DND-41 (cell line): ENCODE results near the gene GOLIM4.
"Not testable (repeated sequence)": the region's sequence is repeated elsewhere in the genome, so short reads cannot be mapped to it uniquely, and the experiment has no call there.

ENCODE experiments used
- ATAC-seq: fragments of 200-7000 bp; cut with Tn5 transposase; 3 replicates; pipeline ENCODE4 v1.9.1; 2021; ENCODE audit warnings: low read depth; ENCODE audit not compliant: insufficient read depth
- DNase-seq: peaks from one replicate; pipeline ENCODE4 v3.0.0-alpha.2; 2020
- H2AFZ ChIP-seq: 2 replicates; pipeline ENCODE4 v1.6.0; 2012; ENCODE audit warnings: low read depth, low read length
- H3K27ac ChIP-seq: 2 replicates; pipeline ENCODE4 v1.5.1; 2012; ENCODE audit warnings: low read length, inconsistent platforms
- H3K27me3 ChIP-seq: fragments of 200-600 bp; sonication (generic); 2 replicates; pipeline ENCODE4 v1.6.0; 2012; ENCODE audit warnings: low read length, mild to moderate bottlenecking, inconsistent platforms; ENCODE audit not compliant: insufficient read depth, poor library complexity
- H3K36me3 ChIP-seq: 2 replicates; pipeline ENCODE4 v1.5.1; 2012; ENCODE audit warnings: low read length, inconsistent platforms; ENCODE audit not compliant: insufficient read depth
- H3K4me1 ChIP-seq: 2 replicates; pipeline ENCODE4 v1.5.1; 2012; ENCODE audit warnings: mild to moderate bottlenecking, low read length; ENCODE audit not compliant: insufficient read depth
- H3K4me2 ChIP-seq: 2 replicates; pipeline ENCODE4 v1.6.0; 2012; ENCODE audit warnings: mild to moderate bottlenecking, moderate library complexity, low read length, inconsistent platforms; ENCODE audit not compliant: insufficient read depth
- H3K4me3 ChIP-seq, 2 experiments: fragments of 200-600 bp in 1 of 2; shearing (Covaris generic) in 1 of 2; 2 replicates each; pipeline ENCODE4 v1.5.1; 2012 to 2016; ENCODE audit warnings: inconsistent platforms in 2 of 2, low read length in 2 of 2, mild to moderate bottlenecking in 2 of 2, low read depth in 1 of 2, moderate library complexity in 1 of 2
- H3K79me2 ChIP-seq: 2 replicates; pipeline ENCODE4 v1.6.0; 2012; ENCODE audit warnings: low read length, inconsistent platforms; ENCODE audit not compliant: insufficient read depth
- H3K9ac ChIP-seq: 2 replicates; pipeline ENCODE4 v1.6.0; 2012; ENCODE audit warnings: low read depth, mild to moderate bottlenecking, inconsistent platforms, low read length, moderate library complexity
- H3K9me3 ChIP-seq: 2 replicates; pipeline ENCODE4 v1.5.1; 2012; ENCODE audit warnings: low read length, moderate library complexity, mild to moderate bottlenecking, inconsistent platforms; ENCODE audit not compliant: insufficient read depth, severe bottlenecking
- H4K20me1 ChIP-seq: 2 replicates; pipeline ENCODE4 v1.6.0; 2012; ENCODE audit warnings: low read length; ENCODE audit not compliant: insufficient read depth
- EZH2 ChIP-seq: IDR thresholded peaks from 3 replicates; pipeline ENCODE4 v1.6.1; 2012; ENCODE audit warnings: borderline replicate concordance, low read depth, mild to moderate bottlenecking, moderate library complexity, low read length, inconsistent platforms; ENCODE audit not compliant: severe bottlenecking
- TF ChIP-seq, protein P1 (sequence below): IDR thresholded peaks from 2 replicates; pipeline ENCODE4 v1.5.1; 2012; ENCODE audit warnings: borderline replicate concordance, low read length, moderate library complexity, mild to moderate bottlenecking; ENCODE audit not compliant: poor library complexity, severe bottlenecking; ENCODE audit errors: extremely low read depth

Gene GOLIM4

DNA sequence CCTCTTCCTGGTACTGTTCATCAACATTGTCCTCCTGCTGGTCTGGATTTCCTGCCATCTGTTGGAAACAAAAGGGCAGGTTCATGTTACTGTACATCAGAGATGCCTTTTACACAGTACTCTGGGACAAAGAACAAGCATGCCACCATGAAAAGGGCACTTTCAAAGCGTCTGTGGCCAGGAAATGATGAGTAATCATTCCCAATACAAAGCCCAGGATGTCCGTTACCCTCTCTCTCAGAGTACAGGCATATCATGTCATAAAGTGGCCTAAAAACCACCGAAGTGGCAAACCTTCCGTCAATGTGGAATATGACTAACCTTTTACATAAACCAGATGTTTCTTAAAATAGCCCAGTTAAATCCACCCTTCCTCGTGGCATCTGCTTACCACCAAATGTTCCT, 71.2 kb downstream of the GOLIM4 start:
- TF ChIP-seq, protein P1, sequence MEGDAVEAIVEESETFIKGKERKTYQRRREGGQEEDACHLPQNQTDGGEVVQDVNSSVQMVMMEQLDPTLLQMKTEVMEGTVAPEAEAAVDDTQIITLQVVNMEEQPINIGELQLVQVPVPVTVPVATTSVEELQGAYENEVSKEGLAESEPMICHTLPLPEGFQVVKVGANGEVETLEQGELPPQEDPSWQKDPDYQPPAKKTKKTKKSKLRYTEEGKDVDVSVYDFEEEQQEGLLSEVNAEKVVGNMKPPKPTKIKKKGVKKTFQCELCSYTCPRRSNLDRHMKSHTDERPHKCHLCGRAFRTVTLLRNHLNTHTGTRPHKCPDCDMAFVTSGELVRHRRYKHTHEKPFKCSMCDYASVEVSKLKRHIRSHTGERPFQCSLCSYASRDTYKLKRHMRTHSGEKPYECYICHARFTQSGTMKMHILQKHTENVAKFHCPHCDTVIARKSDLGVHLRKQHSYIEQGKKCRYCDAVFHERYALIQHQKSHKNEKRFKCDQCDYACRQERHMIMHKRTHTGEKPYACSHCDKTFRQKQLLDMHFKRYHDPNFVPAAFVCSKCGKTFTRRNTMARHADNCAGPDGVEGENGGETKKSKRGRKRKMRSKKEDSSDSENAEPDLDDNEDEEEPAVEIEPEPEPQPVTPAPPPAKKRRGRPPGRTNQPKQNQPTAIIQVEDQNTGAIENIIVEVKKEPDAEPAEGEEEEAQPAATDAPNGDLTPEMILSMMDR = no peak
- no peak for TF ChIP-seq EZH2
- Histone ChIP-seq H3K79me2 (no peaks in the 10 kb centered on the region), H2AFZ (no peak overlapping the region), H3K27ac (no peak overlapping the region), H4K20me1 (no peaks in the 10 kb centered on the region), H3K27me3 (no peaks in the 10 kb centered on the region), H3K36me3 (no peaks in the 10 kb centered on the region), H3K9ac (no peak overlapping the region), H3K4me3 (no peak overlapping the region), H3K4me2 (no peak overlapping the region), H3K4me1 (no peaks in the 10 kb centered on the region), H3K9me3 (no peaks in the 10 kb centered on the region)
- DNase-seq (no peak), ATAC-seq (no peak)

DNA sequence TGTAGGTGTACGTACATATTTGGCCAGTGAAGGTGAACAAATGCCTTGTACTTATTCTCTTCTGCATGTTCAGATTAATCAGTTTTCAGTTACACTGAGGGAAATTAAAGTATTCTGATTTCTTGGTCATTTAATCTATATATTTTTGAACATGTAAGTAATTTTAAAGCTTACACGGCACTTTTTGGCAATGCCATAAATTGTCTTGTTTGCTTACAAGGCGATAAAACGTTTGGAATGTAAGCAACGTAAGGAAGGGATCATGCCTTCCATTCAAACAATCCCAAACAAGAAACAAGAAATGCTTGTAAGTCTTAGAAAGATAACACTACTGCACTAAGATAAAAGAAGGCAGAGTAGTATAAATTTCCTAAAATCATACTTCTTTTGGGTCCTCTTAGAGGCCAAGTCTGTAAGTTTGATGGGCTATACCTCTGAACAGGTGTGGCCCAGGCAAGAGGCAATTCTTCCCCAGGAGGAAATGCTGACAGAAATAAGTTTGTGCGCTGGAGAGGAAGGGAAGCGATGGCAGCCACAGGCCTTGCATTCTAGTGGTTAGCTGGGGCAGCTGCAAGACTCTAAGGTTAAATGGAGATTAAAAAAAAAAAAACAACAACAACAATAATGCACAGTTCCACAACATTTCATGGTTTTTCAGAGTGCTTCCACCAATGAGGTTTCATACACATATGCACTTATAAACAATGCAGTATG, 73.8 kb downstream of the GOLIM4 start:
- no peak for DNase-seq
- Histone ChIP-seq H4K20me1 (no peaks in the 10 kb centered on the region), H2AFZ (no peak overlapping the region), H3K4me3 (no peak overlapping the region), H3K4me2 (no peak overlapping the region), H3K27ac (no peak overlapping the region), H3K27me3 (no peaks in the 10 kb centered on the region), H3K4me1 (no peaks in the 10 kb centered on the region), H3K36me3 (no peaks in the 10 kb centered on the region), H3K9ac (no peak overlapping the region), H3K9me3 (no peaks in the 10 kb centered on the region), H3K79me2 (no peaks in the 10 kb centered on the region)
- no peak for ATAC-seq
- TF ChIP-seq, protein P1 = no peak
- TF ChIP-seq EZH2 = no peak

DNA sequence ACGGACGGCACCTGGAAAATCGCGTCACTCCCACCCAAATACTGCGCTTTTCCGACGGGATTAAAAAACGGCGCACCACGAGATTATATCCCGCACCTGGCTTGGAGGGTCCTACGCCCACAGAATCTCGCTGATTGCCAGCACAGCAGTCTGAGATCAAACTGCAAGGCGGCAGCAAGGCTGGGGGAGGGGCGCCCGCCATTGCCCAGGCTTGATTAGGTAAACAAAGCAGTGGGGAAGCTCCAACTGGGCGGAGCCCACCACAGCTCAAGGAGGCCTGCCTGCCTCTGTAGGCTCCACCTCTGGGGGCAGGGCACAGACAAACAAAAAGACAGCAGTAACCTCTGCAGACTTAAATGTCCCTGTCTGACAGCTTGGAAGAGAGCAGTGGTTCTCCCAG, 84.4 kb downstream of the GOLIM4 start:
- H3K79me2 ChIP-seq, H3K36me3 ChIP-seq, DNase-seq, ATAC-seq, H3K27me3 ChIP-seq, H3K4me1 ChIP-seq, H3K9me3 ChIP-seq, H3K4me3 ChIP-seq, H3K4me2 ChIP-seq, H2AFZ ChIP-seq, H3K9ac ChIP-seq, H4K20me1 ChIP-seq, H3K27ac ChIP-seq: not testable (repeated sequence)

DNA sequence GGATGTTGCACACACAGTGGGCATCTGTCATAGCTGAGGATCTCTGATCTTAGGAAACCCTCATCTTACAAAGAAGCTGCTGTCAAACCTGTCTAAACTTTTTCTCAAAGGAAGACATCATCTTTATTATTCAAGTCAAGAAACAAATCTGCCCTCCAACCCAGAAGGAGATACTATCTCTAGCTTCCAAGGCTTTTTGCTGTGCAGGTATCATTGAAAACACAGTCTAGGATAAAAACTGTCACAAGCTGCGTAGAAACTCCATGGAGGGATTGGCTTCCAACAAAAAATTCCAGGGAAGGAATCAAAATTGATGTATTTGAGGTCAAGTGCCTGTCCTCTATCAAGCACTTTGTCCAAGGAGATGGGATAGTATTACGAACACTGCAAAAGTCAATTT, 89.1 kb downstream of the GOLIM4 start:
- H3K4me1 ChIP-seq = no peaks in the 10 kb centered on the region
- H3K4me3 ChIP-seq = no peak overlapping the region
- H3K27ac ChIP-seq = no peak overlapping the region
- DNase-seq = no peak
- H3K79me2 ChIP-seq = no peaks in the 10 kb centered on the region
- ATAC-seq = no peak
- no peaks in the 10 kb centered on the region for H3K27me3 ChIP-seq
- no peaks in the 10 kb centered on the region for H3K36me3 ChIP-seq
- H2AFZ ChIP-seq = no peak overlapping the region
- TF ChIP-seq, protein P1 = no peak
- TF ChIP-seq EZH2 = no peak
- no peak overlapping the region for H3K4me2 ChIP-seq
- H3K9ac ChIP-seq = no peak overlapping the region
- no peaks in the 10 kb centered on the region for H3K9me3 ChIP-seq
- H4K20me1 ChIP-seq = no peaks in the 10 kb centered on the region
